Hair follicle dermal papilla cell (primary cell): Measurements from ENCODE around the gene ZSWIM8. TPM values are rescaled to one million over a fixed set of nuclear protein-coding genes. Genes with fewer than 3 reads are reported as not detected.

Experiments
- small RNA-seq: library from RNA; depleted of rRNA; stranded (forward); fragments of <200 nt; gene quantifications from one replicate; pipeline ENCODE3, GENCODE V24; 2012
- total RNA-seq: library from RNA; depleted of rRNA; stranded (reverse); fragments of >200 nt; gene quantifications from 2 replicates; pipeline ENCODE4 v1.2.3, GENCODE V29; 2012

ZSWIM8 gene
- total RNA-seq, result 102 and 106 TPM in 2 replicates

GRCh38 chr10:73785211-73785720, at the start of gene ZSWIM8:
Gene ZSWIM8 (plus strand): TSS chr10:73785606. CDS start chr10:73785879, 273 bp downstream.

GRCh38 chr10:73743905-73744663, 41.3 kb upstream of the ZSWIM8 start, which contains the start of gene SEC24C:
Gene SEC24C (plus strand): TSS chr10:73744372. CDS start chr10:73746833, 2,461 bp downstream.

GRCh38 chr10:73781879-73782748, 3.3 kb upstream of the ZSWIM8 start, which contains the start of gene CHCHD1:
Gene CHCHD1 (plus strand): TSS chr10:73782048. CDS start chr10:73782076, 28 bp downstream.

Small RNAs within 50 kb of the gene (small RNA-seq; reads per million reads assigned to genes)
- not detected for gene AC022400.4
- gene AC022400.9, result not detected
- gene ZSWIM8-AS1, result not detected

Other genes with a start within 250 kb of the ZSWIM8 start
- gene USP54, start 194.3 kb upstream of the ZSWIM8 start, total RNA-seq, result 8.6 and 11.5 TPM in 2 replicates
- gene MYOZ1, start 144.1 kb upstream of the ZSWIM8 start, total RNA-seq, result 0.12 and 0.16 TPM in 2 replicates
- gene SYNPO2L, start 129.6 kb upstream of the ZSWIM8 start, total RNA-seq, result under 0.01 TPM in 1 of 2 replicates, not detected in the other
- 3.4 and 5.4 TPM in 2 replicates for gene AGAP5, start 87.5 kb upstream of the ZSWIM8 start, total RNA-seq
- gene SEC24C, start 41.2 kb upstream of the ZSWIM8 start, total RNA-seq, result 57.6 and 59.7 TPM in 2 replicates
- 6.8 and 10.0 TPM in 2 replicates for gene CHCHD1, start 3.6 kb upstream of the ZSWIM8 start, total RNA-seq
- gene NDST2, start 26.0 kb downstream of the ZSWIM8 start, total RNA-seq, result 32.3 and 39.2 TPM in 2 replicates
- gene CAMK2G, start 88.9 kb downstream of the ZSWIM8 start, total RNA-seq, result 98.2 and 136 TPM in 2 replicates
- gene PLAU, start 125.5 kb downstream of the ZSWIM8 start, total RNA-seq, result 99.5 and 123 TPM in 2 replicates
- 485 and 577 TPM in 2 replicates for gene VCL, start 212.5 kb downstream of the ZSWIM8 start, total RNA-seq